Urothelium cell line (cell line): ENCODE measurements around the gene RAB39B.

ENCODE experiments used
- DNase-seq: peaks from one replicate; pipeline ENCODE4 v3.0.0; 2011; ENCODE audit warnings: low spot score, mixed read lengths
- FAIRE-seq: peaks from 2 replicates; lab custom pipeline; 2011; peaks lifted over from hg19 to GRCh38; lab: Jason Lieb, UNC

The RAB39B gene

DNA sequence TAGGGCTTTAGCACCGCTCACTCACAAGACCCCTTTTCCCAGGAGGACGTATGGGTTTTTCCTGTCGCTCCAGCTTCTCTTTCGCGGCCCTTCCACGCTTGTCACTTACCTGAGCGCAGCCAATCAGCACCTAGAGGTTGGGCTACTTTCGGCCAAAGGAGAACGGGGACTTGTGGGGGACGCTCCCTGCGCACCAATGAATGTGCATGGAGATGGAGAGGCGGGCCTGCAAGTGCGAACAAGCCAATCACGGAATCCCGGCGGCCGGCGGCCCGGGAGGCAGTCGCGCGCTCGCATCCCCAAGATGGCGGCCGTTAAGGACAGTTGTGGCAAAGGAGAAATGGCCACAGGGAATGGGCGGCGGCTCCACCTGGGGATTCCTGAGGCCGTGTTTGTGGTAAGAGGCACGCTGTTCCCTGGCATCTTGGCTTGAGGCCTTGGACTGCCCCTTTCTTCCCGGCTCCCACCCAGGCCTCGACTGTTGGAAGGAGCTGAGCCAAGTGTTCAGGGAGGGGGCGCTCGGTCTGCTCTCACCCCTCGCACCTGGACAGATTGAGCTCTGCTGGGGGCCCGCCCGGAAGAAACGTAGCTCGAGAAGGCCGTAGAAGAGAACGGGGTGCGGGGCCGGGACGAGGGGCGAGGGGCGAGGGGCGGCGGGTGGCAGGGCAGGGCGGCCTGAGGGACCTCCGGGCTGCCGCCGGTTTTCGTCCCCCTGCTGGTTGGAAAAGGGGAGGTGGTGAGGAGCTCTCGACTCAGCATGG, 47.9 kb downstream of the RAB39B start, which contains the start of gene VBP1:
VBP1 (plus strand) TSS at position 282 of the 761 bp plus-strand sequence; CDS start at position 305, 23 bp downstream.
- FAIRE-seq (no peak), DNase-seq (peak; percentile 93)

DNA sequence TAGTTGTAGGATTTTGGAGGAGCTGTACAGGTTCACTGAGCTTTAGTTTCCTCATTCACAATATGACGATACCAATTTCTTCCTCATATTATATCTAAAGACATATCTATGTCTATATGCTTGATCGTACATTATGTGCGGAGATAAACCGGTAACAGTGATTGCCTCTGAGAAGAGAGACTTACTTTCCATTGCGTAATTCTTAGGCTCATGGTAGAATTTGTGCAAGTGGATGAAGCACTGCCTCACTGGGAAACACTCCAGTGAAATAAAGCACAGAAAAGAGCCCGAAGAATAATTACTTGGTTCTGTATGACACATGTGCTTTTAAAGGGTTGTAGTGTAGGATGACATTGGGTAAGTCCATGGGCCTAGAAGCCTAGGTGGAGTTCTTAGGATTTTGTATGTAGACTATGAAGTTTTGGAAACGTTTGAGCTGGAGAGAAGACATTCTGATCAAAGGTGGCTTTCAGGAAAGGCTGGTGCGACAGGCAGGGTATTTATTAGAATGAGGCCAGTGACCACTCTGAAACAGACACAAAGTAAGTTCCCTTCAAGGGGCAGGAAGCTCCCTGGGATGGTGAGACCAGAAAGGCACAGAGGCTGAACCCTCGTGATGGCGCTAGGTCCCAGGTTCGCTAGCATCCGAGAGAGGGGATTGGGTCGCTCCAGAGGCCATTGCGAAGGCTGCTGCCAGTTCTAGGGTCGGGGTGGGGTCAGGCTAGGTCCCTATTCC, 48.7 kb downstream of the RAB39B start:
- DNase-seq (no peak), FAIRE-seq (no peak)

DNA sequence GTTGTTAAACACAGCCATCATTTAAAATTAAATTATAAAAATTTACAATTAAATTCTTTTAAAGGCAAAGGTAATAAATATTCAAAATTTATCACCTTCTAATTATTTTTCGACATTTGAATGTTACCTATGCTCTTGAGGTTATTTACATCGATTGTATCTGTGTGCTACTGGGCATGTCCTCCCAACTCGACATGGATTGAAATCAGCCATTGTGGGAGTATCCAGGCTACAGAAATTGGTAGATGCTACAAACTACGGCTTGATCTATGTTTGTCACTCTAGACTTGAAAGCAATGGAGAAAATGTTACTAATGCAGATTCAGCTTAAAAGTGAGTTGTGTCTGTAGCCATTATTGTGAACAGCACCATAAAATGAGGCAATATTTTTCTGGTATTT, 50.6 kb downstream of the RAB39B start:
- FAIRE-seq (no peak), DNase-seq (no peak)

DNA sequence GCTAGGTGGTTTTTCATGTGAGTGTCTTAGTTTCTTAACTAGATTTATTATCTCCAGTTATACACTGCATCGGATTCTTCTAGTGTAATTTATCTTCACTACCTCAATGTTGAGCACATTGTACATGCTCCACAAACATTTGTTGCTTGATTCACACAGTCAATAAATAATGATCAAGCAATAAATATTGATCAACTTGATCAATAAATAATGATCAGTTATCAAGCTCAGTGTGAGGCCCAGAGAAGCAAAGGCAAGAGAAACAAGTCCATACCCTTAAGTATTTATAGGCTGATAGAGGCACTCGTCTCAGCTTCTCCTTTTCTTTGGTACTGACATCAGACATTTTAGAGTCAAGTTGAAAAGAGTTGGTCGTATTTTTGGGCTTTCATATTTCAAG, 53.1 kb downstream of the RAB39B start:
- DNase-seq (no peak), FAIRE-seq (no peak)
